ENCODE data around the gene CTAGE1. TPM values are rescaled to one million over a fixed set of nuclear protein-coding genes. Genes with fewer than 3 reads are reported as not detected.

CTAGE1 gene
- total and polyA plus RNA-seq, 2 donors (not counting 3 experiments of a cell fraction or from before 2014, with no cell fraction given): not detected

- Histone ChIP-seq H3K36me3 (ENCODE audit: control insufficient read depth in 2 of 2, extremely low read depth in 1 of 2, insufficient read depth in 2 of 2, low read length in 2 of 2) (no peaks in the 10 kb centered on the region), H4K20me1 (replicated peaks; ENCODE audit: control insufficient read depth, extremely low read depth, insufficient read depth, low read length) (no peaks in the 10 kb centered on the region), H3K27ac (ENCODE audit: insufficient read depth, low read depth, low read length) (no peak overlapping the region), H3K4me2 (ENCODE audit: insufficient read depth, low read length) (no peak overlapping the region), H3K27me3 (ENCODE audit: control insufficient read depth in 2 of 2, insufficient read depth in 2 of 2, low read length in 2 of 2) (no peaks in the 10 kb centered on the region), H3K4me1 (ENCODE audit: control insufficient read depth, extremely low read depth, insufficient read depth, low read length) (peaks cover 13% of the 10 kb centered on the region), H3K9me3 (replicated peaks; ENCODE audit: control insufficient read depth, insufficient read depth, low read length) (no peaks in the 10 kb centered on the region), H2AFZ (ENCODE audit: low read depth, low read length) (no peak overlapping the region), H3K79me2 (ENCODE audit: control insufficient read depth, insufficient read depth, low read length) (no peaks in the 10 kb centered on the region), H3K4me3 (replicated peaks in 1 of 3; ENCODE audit: insufficient read depth in 1 of 3, low read depth in 1 of 3, low read length in 3 of 3) (no peak overlapping the region), H3K9ac (replicated peaks; ENCODE audit: extremely low read depth, insufficient read depth, low read length) (no peak overlapping the region), H3K9me1 (replicated peaks; ENCODE audit: control insufficient read depth, extremely low read depth, insufficient read depth, low read length) (no peaks in the 10 kb centered on the region)
- CTCF ChIA-PET: no interaction called here
- intact Hi-C loops (cut with micrococcal nuclease) (no loop called here), dilution Hi-C loops (cut with MboI; ENCODE audit: extremely low pct_ligation_motif_present, low sequenced_read_pairs) (no loop called here)
- DNase-seq (ENCODE audit: low read depth, low spot score) (no peak), FAIRE-seq (no peak)
- TF ChIP-seq MAX (IDR thresholded peaks at IDR 0.05; ENCODE audit: insufficient read depth, insufficient read length): no peak
- BruUV-seq (replicated peaks): no TSS peak
- POLR2A ChIA-PET: no interaction called here
Observed at GRCh38 chr18:22403950-22404349, 13.8 kb downstream of the CTAGE1 start.

GRCh38 chr18:22399949-22400348 lies 17.8 kb downstream of the CTAGE1 start:
- Histone ChIP-seq H3K9me3 (replicated peaks; ENCODE audit: control insufficient read depth, insufficient read depth, low read length) (no peaks in the 10 kb centered on the region), H3K4me3 (replicated peaks in 1 of 3; ENCODE audit: insufficient read depth in 1 of 3, low read depth in 1 of 3, low read length in 3 of 3) (no peak overlapping the region), H3K27ac (ENCODE audit: insufficient read depth, low read depth, low read length) (peak overlapping the region; percentile 84), H3K79me2 (ENCODE audit: control insufficient read depth, insufficient read depth, low read length) (no peaks in the 10 kb centered on the region), H4K20me1 (replicated peaks; ENCODE audit: control insufficient read depth, extremely low read depth, insufficient read depth, low read length) (no peaks in the 10 kb centered on the region), H3K4me1 (ENCODE audit: control insufficient read depth, extremely low read depth, insufficient read depth, low read length) (peaks cover 24% of the 10 kb centered on the region), H2AFZ (ENCODE audit: low read depth, low read length) (peak overlapping the region; percentile 4), H3K9ac (replicated peaks; ENCODE audit: extremely low read depth, insufficient read depth, low read length) (peak overlapping the region; percentile 64), H3K4me2 (ENCODE audit: insufficient read depth, low read length) (peak overlapping the region; percentile 90), H3K27me3 (ENCODE audit: control insufficient read depth in 2 of 2, insufficient read depth in 2 of 2, low read length in 2 of 2) (no peaks in the 10 kb centered on the region), H3K9me1 (replicated peaks; ENCODE audit: control insufficient read depth, extremely low read depth, insufficient read depth, low read length) (no peaks in the 10 kb centered on the region), H3K36me3 (ENCODE audit: control insufficient read depth in 2 of 2, extremely low read depth in 1 of 2, insufficient read depth in 2 of 2, low read length in 2 of 2) (no peaks in the 10 kb centered on the region)
- DNase-seq (ENCODE audit: low read depth, low spot score) (peak; percentile 69), FAIRE-seq (no peak)
- ChIA-PET CTCF (interaction anchor here (1.4 to 2.9 kb wide), 3 partner anchors 9 to 163 kb away, joined by 4 to 13 read pairs (median 10); no protein-coding TSS in a partner anchor), POLR2A (no interaction called here)
- intact Hi-C loops (cut with micrococcal nuclease) (loop anchor here (2.0 to 5.0 kb wide), 3 partner anchors 32 to 229 kb away; no protein-coding TSS in a partner anchor), dilution Hi-C loops (cut with MboI; ENCODE audit: extremely low pct_ligation_motif_present, low sequenced_read_pairs) (no loop called here)
- TF ChIP-seq JUN (IDR thresholded peaks at IDR 0.05; ENCODE audit: borderline replicate concordance, insufficient read depth, insufficient read length, low read depth) (peak; percentile 70), MAX (IDR thresholded peaks at IDR 0.05; ENCODE audit: insufficient read depth, insufficient read length) (no peak)
- no TSS peak for BruUV-seq (replicated peaks)

All from endothelial cell of umbilical vein (primary cell).